HCT116 (cell line): Measurements from ENCODE around the gene FAM241A. TPM values are rescaled to one million over a fixed set of nuclear protein-coding genes. Genes with fewer than 3 reads are reported as not detected.

Experiments used
- ATAC-seq: fragments of 200-7000 bp; cut with Tn5 transposase; 2 replicates; pipeline ENCODE4 v1.9.1; 2020; ENCODE audit warnings: mild to moderate bottlenecking, moderate library complexity
- BruUV-seq: library from RNA; stranded (reverse); fragments of 400-500 nt; replicated peaks from 2 replicates; lab custom pipeline; 2021; lab: Mats Ljungman, UMichigan
- CTCF ChIA-PET: fragments of 300-600 bp; sonication (Branson Sonifier 250); formaldehyde crosslinking; loops from one replicate; lab custom pipeline; 2021; ENCODE audit warnings: antibody characterized with exemption; lab: Charles Lee
- POLR2A ChIA-PET: fragments of 300-600, 350-600 bp; sonication (Branson Sonifier 250); formaldehyde crosslinking; loops from one replicate; lab custom pipeline; 2021; ENCODE audit warnings: antibody characterized with exemption; lab: Charles Lee
- RAD21 ChIA-PET, 2 experiments: fragments of 300-600 bp; sonication (Branson Sonifier 250); formaldehyde crosslinking; loops; one replicate each; lab custom pipeline; 2023; ENCODE audit warnings: low total read pairs in 2 of 2; ENCODE audit not compliant: uncharacterized antibody in 2 of 2, unreplicated experiment in 2 of 2, low non-redundant PET in 1 of 2; lab: Charles Lee
- DNase-seq: peaks from one replicate; pipeline ENCODE4 v3.0.0-alpha.2; 2010; ENCODE audit warnings: low read depth, low spot score
- H2AFZ ChIP-seq: fragments of 200-600 bp; shearing (Covaris generic), sonication (generic); 2 replicates; pipeline ENCODE4 v1.6.1; 2017; ENCODE audit warnings: low read depth, mixed run types, mixed read lengths, antibody characterized with exemption, low read length; ENCODE audit not compliant: poor library complexity, severe bottlenecking
- H3K27ac ChIP-seq: 2 replicates; pipeline ENCODE4 v1.5.1; 2012; ENCODE audit warnings: low read depth, low read length
- H3K27me3 ChIP-seq: fragments of 200-600 bp; sonication (generic); 2 replicates; pipeline ENCODE4 v1.6.1; 2016; ENCODE audit warnings: mixed run types, low read length, mixed read lengths; ENCODE audit not compliant: insufficient read depth
- H3K36me3 ChIP-seq, 2 experiments: fragments of 200-500 bp in 1 of 2; fragments of 200-600 bp in 1 of 2; sonication (Bioruptor generic) in 1 of 2; sonication (generic) in 1 of 2; 2 replicates each; pipeline versions ENCODE4 v1.5.1 to v1.6.1; 2014 to 2016; ENCODE audit warnings: low read length in 2 of 2, inconsistent platforms in 1 of 2, mixed read lengths in 1 of 2, mixed run types in 1 of 2; ENCODE audit not compliant: insufficient read depth in 2 of 2, control insufficient read depth in 1 of 2
- H3K4me1 ChIP-seq, 2 experiments: fragments of 200-600 bp in 1 of 2; sonication (generic) in 1 of 2; 2 replicates each; pipeline versions ENCODE4 v1.5.1 to v1.6.1; 2012 to 2017; ENCODE audit warnings: low read length in 2 of 2, inconsistent platforms in 1 of 2, mild to moderate bottlenecking in 1 of 2, mixed read lengths in 1 of 2, mixed run types in 1 of 2, moderate library complexity in 1 of 2; ENCODE audit not compliant: insufficient read depth in 2 of 2, control insufficient read depth in 1 of 2
- H3K4me2 ChIP-seq: fragments of 200-600 bp; sonication (generic); 2 replicates; pipeline ENCODE4 v1.6.1; 2017; ENCODE audit warnings: mixed run types, low read length, mixed read lengths
- H3K4me3 ChIP-seq, 2 experiments: fragments of 200-600 bp in 1 of 2; sonication (generic) in 1 of 2; replicated peaks in 1 of 2; 2 replicates each; pipeline ENCODE4 v1.5.1; 2011 to 2016; ENCODE audit warnings: low read length in 2 of 2, control low read depth in 1 of 2, low read depth in 1 of 2, mild to moderate bottlenecking in 1 of 2, mixed read lengths in 1 of 2, mixed run types in 1 of 2
- H3K79me2 ChIP-seq: fragments of 200-600 bp; sonication (generic); 2 replicates; pipeline ENCODE4 v1.6.1; 2017; ENCODE audit warnings: mild to moderate bottlenecking, mixed run types, low read length, moderate library complexity, mixed read lengths; ENCODE audit not compliant: insufficient read depth
- H3K9ac ChIP-seq: fragments of 200-600 bp; sonication (generic); 2 replicates; pipeline ENCODE4 v1.6.1; 2016; ENCODE audit warnings: low read length, mixed read lengths
- H3K9me2 ChIP-seq: fragments of 200-600 bp; sonication (generic), shearing (Covaris generic); 2 replicates; pipeline ENCODE4 v1.6.1; 2017; ENCODE audit warnings: mixed run types, mild to moderate bottlenecking, moderate library complexity; ENCODE audit not compliant: insufficient read depth
- H3K9me3 ChIP-seq, 2 experiments: fragments of 200-500 bp in 1 of 2; fragments of 200-600 bp in 1 of 2; sonication (Bioruptor generic) in 1 of 2; sonication (generic) in 1 of 2; 2 replicates each; pipeline ENCODE4 v1.6.1; 2014 to 2017; ENCODE audit warnings: low read length in 2 of 2, mixed read lengths in 2 of 2, inconsistent platforms in 1 of 2, low read depth in 1 of 2, mild to moderate bottlenecking in 1 of 2, mixed run types in 1 of 2, moderate library complexity in 1 of 2; ENCODE audit not compliant: control insufficient read depth in 1 of 2, insufficient read depth in 1 of 2
- H4K20me1 ChIP-seq: fragments of 200-600 bp; sonication (generic), shearing (Covaris generic); 2 replicates; pipeline ENCODE4 v1.6.1; 2017; ENCODE audit warnings: mixed run types, mild to moderate bottlenecking, moderate library complexity; ENCODE audit not compliant: insufficient read depth
- EGR1 ChIP-seq: IDR thresholded peaks from 2 replicates; pipeline ENCODE4 v1.6.1; 2012; ENCODE audit warnings: low read depth
- ELF1 ChIP-seq: IDR thresholded peaks from 2 replicates; pipeline ENCODE4 v1.6.1; 2012; ENCODE audit warnings: low read depth, borderline replicate concordance
- FOSL1 ChIP-seq: IDR thresholded peaks from 2 replicates; pipeline ENCODE4 v1.6.1; 2012; ENCODE audit warnings: low read depth
- JUND ChIP-seq: IDR thresholded peaks from 2 replicates; pipeline ENCODE4 v1.6.1; 2012
- POLR2AphosphoS5 ChIP-seq: IDR thresholded peaks from 2 replicates; pipeline ENCODE4 v1.6.1; 2011; ENCODE audit warnings: mild to moderate bottlenecking, low read depth, low read length, moderate library complexity
- RAD21 ChIP-seq: IDR thresholded peaks from 2 replicates; pipeline ENCODE4 v1.6.1; 2012; ENCODE audit warnings: low read depth, mild to moderate bottlenecking
- SP1 ChIP-seq: IDR thresholded peaks from 2 replicates; pipeline ENCODE4 v1.6.1; 2012; ENCODE audit warnings: low read depth
- TCF7L2 ChIP-seq: IDR thresholded peaks from 2 replicates; pipeline ENCODE4 v1.7.0; 2011; ENCODE audit warnings: borderline replicate concordance, inconsistent platforms; ENCODE audit not compliant: insufficient read depth, insufficient read length; ENCODE audit errors: extremely low read depth
- ZFX ChIP-seq: fragments of 450-650 bp; IDR thresholded peaks from 2 replicates; pipeline ENCODE4 v1.6.1; 2017
- ZNF274 ChIP-seq: fragments of 200-500 bp; sonication (Bioruptor generic); IDR thresholded peaks from 2 replicates; pipeline ENCODE4 v1.6.1; 2014; ENCODE audit warnings: mild to moderate bottlenecking, low read depth, low read length, inconsistent platforms
- intact Hi-C: fragments of 100-400 bp; cut with micrococcal nuclease; formaldehyde crosslinking; loops from 2 replicates; pipeline ENCODE4 v1.10.0; 2022
- total RNA-seq: library from RNA; stranded (reverse); gene quantifications from one replicate; pipeline ENCODE4 v1.2.1, GENCODE V29; 2021; ENCODE audit not compliant: unreplicated experiment
- TF ChIP-seq, protein P1 (sequence below): IDR thresholded peaks from 2 replicates; pipeline ENCODE4 v1.6.1; 2011; ENCODE audit warnings: mild to moderate bottlenecking, low read length, moderate library complexity; ENCODE audit not compliant: insufficient replicate concordance; ENCODE audit errors: extremely low read depth
- TF ChIP-seq, protein P2 (sequence below): IDR thresholded peaks from 2 replicates; pipeline ENCODE4 v1.6.1; 2012; ENCODE audit warnings: low read depth

Gene FAM241A
- total RNA-seq, 1 experiment from 2014 or later: 4.5 TPM

GRCh38 chr4:112112590-112113170 is 32.6 kb upstream of the FAM241A start:
- BruUV-seq: no TSS peak
- no peaks in the 10 kb centered on the region for H3K36me3 ChIP-seq
- H3K4me2 ChIP-seq: no peak overlapping the region
- no peaks in the 10 kb centered on the region for H3K79me2 ChIP-seq
- TF ChIP-seq POLR2AphosphoS5 (no peak), JUND (no peak), FOSL1 (no peak), EGR1 (no peak), TCF7L2 (no peak), ZFX (no peak), SP1 (no peak)
- TF ChIP-seq, protein P1, sequence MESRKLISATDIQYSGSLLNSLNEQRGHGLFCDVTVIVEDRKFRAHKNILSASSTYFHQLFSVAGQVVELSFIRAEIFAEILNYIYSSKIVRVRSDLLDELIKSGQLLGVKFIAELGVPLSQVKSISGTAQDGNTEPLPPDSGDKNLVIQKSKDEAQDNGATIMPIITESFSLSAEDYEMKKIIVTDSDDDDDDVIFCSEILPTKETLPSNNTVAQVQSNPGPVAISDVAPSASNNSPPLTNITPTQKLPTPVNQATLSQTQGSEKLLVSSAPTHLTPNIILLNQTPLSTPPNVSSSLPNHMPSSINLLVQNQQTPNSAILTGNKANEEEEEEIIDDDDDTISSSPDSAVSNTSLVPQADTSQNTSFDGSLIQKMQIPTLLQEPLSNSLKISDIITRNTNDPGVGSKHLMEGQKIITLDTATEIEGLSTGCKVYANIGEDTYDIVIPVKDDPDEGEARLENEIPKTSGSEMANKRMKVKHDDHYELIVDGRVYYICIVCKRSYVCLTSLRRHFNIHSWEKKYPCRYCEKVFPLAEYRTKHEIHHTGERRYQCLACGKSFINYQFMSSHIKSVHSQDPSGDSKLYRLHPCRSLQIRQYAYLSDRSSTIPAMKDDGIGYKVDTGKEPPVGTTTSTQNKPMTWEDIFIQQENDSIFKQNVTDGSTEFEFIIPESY: no peak
- ChIA-PET CTCF (no interaction called here), POLR2A (no interaction called here), RAD21 (no interaction called here)
- ATAC-seq (no peak), DNase-seq (no peak)
- no peaks in the 10 kb centered on the region for H4K20me1 ChIP-seq
- peaks cover 3 to 9% of the 10 kb centered on the region in 2 experiments; a peak in 3 of 4 replicates for H3K4me1 ChIP-seq
- intact Hi-C loops: no loop called here
- H3K9me3 ChIP-seq: no peaks in the 10 kb centered on the region
- H2AFZ ChIP-seq: no peak overlapping the region
- H3K27me3 ChIP-seq: no peaks in the 10 kb centered on the region
- no peaks in the 10 kb centered on the region for H3K9me2 ChIP-seq
- no peak overlapping the region for H3K4me3 ChIP-seq
- no peak overlapping the region for H3K27ac ChIP-seq
- H3K9ac ChIP-seq: no peak overlapping the region

GRCh38 chr4:112113864-112114263 is 31.4 kb upstream of the FAM241A start:
- no peak overlapping the region for H2AFZ ChIP-seq
- H3K4me1 ChIP-seq: peaks cover 3 to 9% of the 10 kb centered on the region in 2 experiments; a peak in 3 of 4 replicates
- POLR2A ChIA-PET: no interaction called here
- no peak overlapping the region for H3K4me3 ChIP-seq
- no peak overlapping the region for H3K9ac ChIP-seq
- intact Hi-C loops: no loop called here
- no peak for DNase-seq
- no peaks in the 10 kb centered on the region for H4K20me1 ChIP-seq
- no peaks in the 10 kb centered on the region for H3K79me2 ChIP-seq
- ATAC-seq: no peak
- no peaks in the 10 kb centered on the region for H3K9me2 ChIP-seq
- CTCF ChIA-PET: no interaction called here
- BruUV-seq: no TSS peak
- no peaks in the 10 kb centered on the region for H3K36me3 ChIP-seq
- no peak overlapping the region for H3K4me2 ChIP-seq
- H3K27ac ChIP-seq: no peak overlapping the region
- no peaks in the 10 kb centered on the region for H3K9me3 ChIP-seq
- no peaks in the 10 kb centered on the region for H3K27me3 ChIP-seq
- TF ChIP-seq, protein P2, sequence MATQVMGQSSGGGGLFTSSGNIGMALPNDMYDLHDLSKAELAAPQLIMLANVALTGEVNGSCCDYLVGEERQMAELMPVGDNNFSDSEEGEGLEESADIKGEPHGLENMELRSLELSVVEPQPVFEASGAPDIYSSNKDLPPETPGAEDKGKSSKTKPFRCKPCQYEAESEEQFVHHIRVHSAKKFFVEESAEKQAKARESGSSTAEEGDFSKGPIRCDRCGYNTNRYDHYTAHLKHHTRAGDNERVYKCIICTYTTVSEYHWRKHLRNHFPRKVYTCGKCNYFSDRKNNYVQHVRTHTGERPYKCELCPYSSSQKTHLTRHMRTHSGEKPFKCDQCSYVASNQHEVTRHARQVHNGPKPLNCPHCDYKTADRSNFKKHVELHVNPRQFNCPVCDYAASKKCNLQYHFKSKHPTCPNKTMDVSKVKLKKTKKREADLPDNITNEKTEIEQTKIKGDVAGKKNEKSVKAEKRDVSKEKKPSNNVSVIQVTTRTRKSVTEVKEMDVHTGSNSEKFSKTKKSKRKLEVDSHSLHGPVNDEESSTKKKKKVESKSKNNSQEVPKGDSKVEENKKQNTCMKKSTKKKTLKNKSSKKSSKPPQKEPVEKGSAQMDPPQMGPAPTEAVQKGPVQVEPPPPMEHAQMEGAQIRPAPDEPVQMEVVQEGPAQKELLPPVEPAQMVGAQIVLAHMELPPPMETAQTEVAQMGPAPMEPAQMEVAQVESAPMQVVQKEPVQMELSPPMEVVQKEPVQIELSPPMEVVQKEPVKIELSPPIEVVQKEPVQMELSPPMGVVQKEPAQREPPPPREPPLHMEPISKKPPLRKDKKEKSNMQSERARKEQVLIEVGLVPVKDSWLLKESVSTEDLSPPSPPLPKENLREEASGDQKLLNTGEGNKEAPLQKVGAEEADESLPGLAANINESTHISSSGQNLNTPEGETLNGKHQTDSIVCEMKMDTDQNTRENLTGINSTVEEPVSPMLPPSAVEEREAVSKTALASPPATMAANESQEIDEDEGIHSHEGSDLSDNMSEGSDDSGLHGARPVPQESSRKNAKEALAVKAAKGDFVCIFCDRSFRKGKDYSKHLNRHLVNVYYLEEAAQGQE: no peak
- TF ChIP-seq ZFX (no peak), ZNF274 (no peak), RAD21 (no peak), ELF1 (no peak)
- TF ChIP-seq, protein P1: no peak
- TF ChIP-seq, all 23 proteins: peak for 0
- RAD21 ChIA-PET: no interaction called here
